ENCODE results near the gene ZMIZ2.

Gene ZMIZ2

GRCh38 chr7:44707558-44708230, 41.0 kb upstream of the ZMIZ2 start:
- no peak overlapping the region for H3K27ac ChIP-seq
- peaks cover 0 to 14% (median 5%) of the 10 kb centered on the region in 11 experiments; a peak in 5 of 22 replicates for H3K9me3 ChIP-seq (replicated peaks in 1 of 11)
- peaks cover 0 to 34% (median 0%) of the 10 kb centered on the region in 11 experiments; a peak in 4 of 22 replicates for H4K20me1 ChIP-seq
- peaks cover 48 to 77% (median 69%) of the 10 kb centered on the region in 11 experiments for H3K36me3 ChIP-seq
- H3K4me2 ChIP-seq: no peak overlapping the region
- no peak overlapping the region for H3K9ac ChIP-seq
- no peak overlapping the region for H3K4me3 ChIP-seq
- H3K4me1 ChIP-seq: peaks cover 0 to 12% (median 0%) of the 10 kb centered on the region in 10 experiments; a peak in 4 of 20 replicates
- H3K27me3 ChIP-seq: no peaks in the 10 kb centered on the region
- TF ChIP-seq Cebpa-rat (IDR thresholded peaks at IDR 0.05): no peak

- Histone ChIP-seq H4K20me1 (peaks cover 0 to 34% (median 0%) of the 10 kb centered on the region in 11 experiments; a peak in 4 of 22 replicates), H3K4me2 (no peak overlapping the region), H3K4me1 (no peaks in the 10 kb centered on the region; a peak in 1 of 20 replicates), H3K9me3 (replicated peaks in 1 of 11) (peaks cover 0 to 2% (median 0%) of the 10 kb centered on the region in 11 experiments; a peak in 3 of 22 replicates), H3K27me3 (no peaks in the 10 kb centered on the region), H3K36me3 (peaks cover 33 to 61% (median 53%) of the 10 kb centered on the region in 11 experiments), H3K27ac (no peak overlapping the region), H3K4me3 (no peak overlapping the region), H3K9ac (no peak overlapping the region)
- no peak for TF ChIP-seq Cebpa-rat (IDR thresholded peaks at IDR 0.05)
Observed at GRCh38 chr7:44709011-44709915, 39.4 kb upstream of the ZMIZ2 start.

- peaks cover 32 to 53% (median 49%) of the 10 kb centered on the region in 11 experiments for H3K36me3 ChIP-seq
- H3K9me3 ChIP-seq (replicated peaks in 1 of 11): no peaks in the 10 kb centered on the region
- no peak overlapping the region for H3K9ac ChIP-seq
- H3K4me3 ChIP-seq: no peak overlapping the region
- no peaks in the 10 kb centered on the region for H3K27me3 ChIP-seq
- H4K20me1 ChIP-seq: peaks cover 0 to 34% (median 0%) of the 10 kb centered on the region in 11 experiments; a peak in 4 of 22 replicates
- TF ChIP-seq Cebpa-rat (IDR thresholded peaks at IDR 0.05): no peak
- H3K4me2 ChIP-seq: no peak overlapping the region
- H3K4me1 ChIP-seq: no peaks in the 10 kb centered on the region; a peak in 1 of 20 replicates
- no peak overlapping the region for H3K27ac ChIP-seq
Observed at GRCh38 chr7:44709945-44710596, 38.6 kb upstream of the ZMIZ2 start.

GRCh38 chr7:44711528-44711927, 37.1 kb upstream of the ZMIZ2 start:
- Histone ChIP-seq H3K4me2 (no peak overlapping the region), H3K4me3 (no peak overlapping the region), H3K27ac (no peak overlapping the region), H3K4me1 (no peaks in the 10 kb centered on the region; a peak in 1 of 20 replicates), H3K27me3 (no peaks in the 10 kb centered on the region), H3K9ac (no peak overlapping the region), H3K9me3 (replicated peaks in 1 of 11) (no peaks in the 10 kb centered on the region), H3K36me3 (peaks cover 32 to 38% (median 37%) of the 10 kb centered on the region in 11 experiments), H4K20me1 (peaks cover 0 to 34% (median 0%) of the 10 kb centered on the region in 11 experiments; a peak in 4 of 22 replicates)
- TF ChIP-seq Cebpa-rat (IDR thresholded peaks at IDR 0.05): no peak

- no peaks in the 10 kb centered on the region for H3K27me3 ChIP-seq
- H4K20me1 ChIP-seq: peaks cover 0 to 32% (median 0%) of the 10 kb centered on the region in 11 experiments; a peak in 4 of 22 replicates
- peaks cover 29 to 34% (median 32%) of the 10 kb centered on the region in 11 experiments for H3K36me3 ChIP-seq
- no peak overlapping the region for H3K4me2 ChIP-seq
- H3K9me3 ChIP-seq (replicated peaks in 1 of 11): no peaks in the 10 kb centered on the region
- H3K27ac ChIP-seq: no peak overlapping the region
- no peak overlapping the region for H3K9ac ChIP-seq
- no peaks in the 10 kb centered on the region; a peak in 1 of 20 replicates for H3K4me1 ChIP-seq
- TF ChIP-seq Cebpa-rat (IDR thresholded peaks at IDR 0.05): no peak
- no peak overlapping the region for H3K4me3 ChIP-seq
Observed at GRCh38 chr7:44712012-44712411, 36.6 kb upstream of the ZMIZ2 start.

- Histone ChIP-seq H3K9ac (no peak overlapping the region), H3K36me3 (peaks cover 17 to 22% (median 21%) of the 10 kb centered on the region in 11 experiments), H3K27me3 (no peaks in the 10 kb centered on the region), H3K4me2 (no peak overlapping the region), H3K4me3 (no peak overlapping the region), H3K4me1 (no peaks in the 10 kb centered on the region; a peak in 1 of 20 replicates), H4K20me1 (peaks cover 0 to 21% (median 0%) of the 10 kb centered on the region in 11 experiments; a peak in 4 of 22 replicates), H3K27ac (no peak overlapping the region), H3K9me3 (replicated peaks in 1 of 11) (no peaks in the 10 kb centered on the region)
- TF ChIP-seq Cebpa-rat (IDR thresholded peaks at IDR 0.05): no peak
Observed at GRCh38 chr7:44713141-44713540, 35.5 kb upstream of the ZMIZ2 start.

- H3K27me3 ChIP-seq: no peaks in the 10 kb centered on the region
- peaks cover 0 to 18% (median 0%) of the 10 kb centered on the region in 11 experiments; a peak in 3 of 22 replicates for H4K20me1 ChIP-seq
- no peak for TF ChIP-seq Cebpa-rat (IDR thresholded peaks at IDR 0.05)
- no peak overlapping the region for H3K4me2 ChIP-seq
- H3K9ac ChIP-seq: no peak overlapping the region
- peaks cover 11 to 16% (median 14%) of the 10 kb centered on the region in 11 experiments for H3K36me3 ChIP-seq
- no peaks in the 10 kb centered on the region for H3K9me3 ChIP-seq (replicated peaks in 1 of 11)
- no peaks in the 10 kb centered on the region for H3K4me1 ChIP-seq
- H3K27ac ChIP-seq: no peak overlapping the region
- no peak overlapping the region for H3K4me3 ChIP-seq
Observed at GRCh38 chr7:44713680-44714335, 34.8 kb upstream of the ZMIZ2 start.

- Histone ChIP-seq H3K27ac (no peak overlapping the region), H3K9ac (no peak overlapping the region), H4K20me1 (no peaks in the 10 kb centered on the region), H3K36me3 (no peaks in the 10 kb centered on the region; a peak in 1 of 22 replicates), H3K4me1 (no peaks in the 10 kb centered on the region), H3K27me3 (no peaks in the 10 kb centered on the region), H3K4me2 (no peak overlapping the region), H3K4me3 (no peak overlapping the region), H3K9me3 (replicated peaks in 1 of 11) (peaks cover 13 to 22% (median 19%) of the 10 kb centered on the region in 11 experiments)
- TF ChIP-seq Cebpa-rat (IDR thresholded peaks at IDR 0.05): no peak
Observed at GRCh38 chr7:44716205-44716604, 32.4 kb upstream of the ZMIZ2 start.
